GM19099 (cell line): ENCODE measurements around the gene LRATD1.

Source experiments
- POLR2A ChIP-seq: IDR thresholded peaks from 3 replicates; pipeline ENCODE4 v1.6.1; 2011; ENCODE audit warnings: low read depth; ENCODE audit not compliant: insufficient read length; ENCODE audit errors: extremely low read depth

Gene LRATD1

GRCh38 chr2:14623237-14623636 is 9.3 kb upstream of the LRATD1 start:
- no peak for TF ChIP-seq POLR2A

GRCh38 chr2:14626873-14627272 is 5.6 kb upstream of the LRATD1 start:
- no peak for TF ChIP-seq POLR2A

GRCh38 chr2:14628901-14629300 is 3.6 kb upstream of the LRATD1 start:
- TF ChIP-seq POLR2A = no peak

DNA sequence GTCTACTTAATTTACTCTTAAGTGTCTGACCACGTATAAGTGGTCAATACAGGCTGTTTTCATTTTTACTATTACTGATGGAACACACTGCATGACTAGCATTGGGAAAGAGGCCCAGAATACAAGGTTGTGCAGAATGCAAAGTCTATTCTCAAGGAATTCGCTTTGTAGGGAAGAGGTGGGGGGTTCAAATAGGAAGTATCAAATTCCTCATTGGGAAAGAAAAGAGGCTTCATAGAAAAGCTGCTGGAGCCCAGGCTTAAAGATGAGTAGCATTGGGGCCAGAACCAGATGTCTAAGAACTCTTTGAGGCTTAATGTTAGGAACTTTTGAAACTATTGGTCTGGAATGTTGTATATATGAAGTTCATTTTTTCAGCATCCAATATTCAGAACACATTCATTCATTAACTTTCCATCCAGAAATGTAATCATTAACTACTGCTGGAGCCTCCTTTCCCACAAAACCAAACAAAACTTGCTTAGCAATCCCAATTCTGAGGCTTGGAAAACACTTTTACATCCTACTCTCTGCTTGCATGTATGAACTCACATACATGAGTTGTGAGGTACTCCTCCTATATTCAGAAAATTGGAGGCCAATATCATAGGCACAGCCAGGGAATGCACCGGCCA is 994 bp upstream of the LRATD1 start:
- TF ChIP-seq POLR2A = no peak

DNA sequence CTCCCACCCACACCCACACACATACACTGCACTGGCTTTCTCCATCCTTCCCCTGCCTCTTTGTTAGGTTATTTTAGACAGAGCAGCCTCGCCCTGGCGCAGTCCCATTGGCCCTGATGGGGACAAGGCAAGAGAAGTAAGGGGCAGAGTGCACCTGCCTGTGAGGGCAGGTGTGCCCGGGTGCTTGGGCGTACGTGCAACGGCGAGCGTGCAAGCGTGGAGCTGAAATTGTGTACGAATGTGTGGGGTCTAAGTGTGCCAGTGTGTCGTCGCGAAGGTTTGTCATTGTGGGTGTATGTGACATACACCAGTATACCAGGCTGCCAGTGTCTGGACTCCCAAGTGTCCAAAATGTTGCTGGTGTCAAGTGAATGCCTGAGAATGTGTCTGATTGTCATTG is 544 bp downstream of the LRATD1 start:
- no peak for TF ChIP-seq POLR2A

DNA sequence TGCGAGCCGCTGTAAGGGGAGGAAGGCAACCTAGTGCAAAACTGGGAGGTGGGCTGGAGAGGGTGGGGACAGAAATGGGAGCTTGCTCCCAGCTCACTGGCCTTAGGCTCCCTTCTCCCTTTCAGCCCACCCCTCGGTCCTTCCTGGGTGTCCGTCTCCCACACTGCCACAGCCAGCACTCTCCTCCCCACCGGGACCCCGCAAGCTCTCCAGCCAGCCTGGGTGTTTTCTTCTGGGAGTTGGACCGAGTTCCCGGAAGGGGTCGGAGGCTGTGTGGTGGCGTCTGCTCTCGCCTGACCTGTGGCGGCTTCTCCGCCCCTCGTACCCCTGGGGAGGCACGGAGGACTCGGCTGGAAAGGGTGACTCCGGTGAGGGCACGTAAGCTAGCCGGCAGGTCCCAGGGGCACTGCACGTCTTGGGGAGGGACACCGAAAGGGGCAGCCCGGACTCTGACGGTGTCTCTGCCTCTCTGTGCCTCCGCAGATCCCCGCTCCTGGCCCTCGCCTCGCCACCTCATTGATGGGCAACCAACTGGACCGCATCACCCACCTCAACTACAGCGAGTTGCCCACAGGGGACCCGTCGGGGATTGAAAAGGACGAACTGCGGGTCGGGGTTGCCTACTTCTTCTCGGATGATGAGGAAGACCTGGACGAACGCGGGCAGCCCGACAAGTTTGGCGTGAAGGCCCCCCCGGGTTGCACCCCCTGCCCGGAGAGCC is 1.1 kb downstream of the LRATD1 start:
- no peak for TF ChIP-seq POLR2A

DNA sequence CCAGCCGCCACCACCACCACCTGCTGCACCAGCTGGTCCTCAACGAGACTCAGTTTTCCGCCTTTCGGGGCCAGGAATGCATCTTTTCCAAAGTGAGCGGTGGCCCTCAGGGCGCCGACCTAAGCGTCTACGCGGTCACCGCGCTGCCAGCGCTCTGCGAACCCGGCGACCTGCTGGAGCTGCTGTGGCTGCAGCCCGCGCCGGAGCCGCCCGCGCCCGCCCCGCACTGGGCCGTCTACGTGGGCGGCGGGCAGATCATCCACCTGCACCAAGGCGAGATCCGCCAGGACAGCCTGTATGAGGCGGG is 1.6 kb downstream of the LRATD1 start:
- TF ChIP-seq POLR2A = no peak

DNA sequence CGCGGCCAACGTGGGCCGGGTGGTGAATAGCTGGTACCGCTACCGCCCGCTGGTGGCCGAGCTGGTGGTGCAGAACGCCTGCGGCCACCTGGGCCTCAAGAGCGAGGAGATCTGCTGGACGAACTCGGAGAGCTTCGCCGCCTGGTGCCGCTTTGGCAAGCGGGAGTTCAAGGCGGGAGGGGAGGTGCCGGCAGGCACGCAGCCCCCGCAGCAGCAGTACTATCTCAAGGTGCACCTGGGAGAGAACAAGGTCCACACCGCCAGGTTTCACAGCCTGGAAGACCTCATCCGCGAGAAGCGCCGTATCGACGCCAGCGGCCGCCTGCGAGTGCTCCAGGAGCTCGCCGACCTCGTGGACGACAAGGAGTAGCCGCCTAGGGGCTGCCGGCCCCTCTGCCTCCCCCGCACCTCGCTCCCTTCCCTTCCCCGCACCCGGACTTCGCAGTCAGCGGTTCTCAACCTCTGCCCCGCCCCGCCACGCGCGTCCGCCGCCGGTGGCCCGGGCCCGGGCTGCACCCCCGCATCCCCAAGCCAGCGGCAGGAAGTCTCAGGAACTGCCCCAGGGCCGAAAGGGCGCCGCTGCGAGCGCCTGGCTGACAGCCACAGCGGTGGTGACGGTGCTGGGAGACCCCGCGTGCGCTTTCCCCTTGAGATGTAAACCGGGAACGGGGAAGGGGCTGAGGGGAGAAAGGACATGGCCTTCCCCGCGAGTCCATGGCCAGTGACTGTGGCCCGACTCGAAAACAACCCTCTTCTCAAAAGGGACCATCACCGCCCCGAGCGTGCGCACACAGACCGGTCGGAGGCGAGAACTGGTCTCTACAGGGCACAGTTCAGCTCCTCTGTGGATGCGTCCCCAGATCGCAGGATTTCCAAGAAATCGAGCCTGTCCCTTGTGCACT is 2.2 kb downstream of the LRATD1 start:
- no peak for TF ChIP-seq POLR2A

- TF ChIP-seq POLR2A = no peak
These were observed 2.9 kb downstream of the LRATD1 start for GRCh38 chr2:14635391-14635871.

DNA sequence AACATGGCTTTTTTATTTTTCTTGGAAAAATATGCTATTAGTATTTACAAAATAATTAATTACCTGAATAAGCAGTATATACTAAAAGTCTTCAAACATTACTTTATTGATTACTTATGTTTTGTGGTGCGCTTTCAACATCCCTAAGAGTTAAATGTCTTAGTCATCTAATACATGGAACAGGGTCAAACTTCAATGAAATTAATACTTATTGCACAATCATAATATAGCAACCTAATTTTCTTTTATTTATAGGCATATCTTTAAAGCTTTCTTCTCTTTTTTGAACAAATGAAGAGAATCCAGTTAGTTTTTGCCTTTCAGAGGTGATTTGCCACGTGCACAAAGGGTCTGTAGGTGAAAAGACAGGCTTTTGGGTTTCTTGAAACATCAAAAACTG is 6.0 kb downstream of the LRATD1 start:
- TF ChIP-seq POLR2A = no peak

DNA sequence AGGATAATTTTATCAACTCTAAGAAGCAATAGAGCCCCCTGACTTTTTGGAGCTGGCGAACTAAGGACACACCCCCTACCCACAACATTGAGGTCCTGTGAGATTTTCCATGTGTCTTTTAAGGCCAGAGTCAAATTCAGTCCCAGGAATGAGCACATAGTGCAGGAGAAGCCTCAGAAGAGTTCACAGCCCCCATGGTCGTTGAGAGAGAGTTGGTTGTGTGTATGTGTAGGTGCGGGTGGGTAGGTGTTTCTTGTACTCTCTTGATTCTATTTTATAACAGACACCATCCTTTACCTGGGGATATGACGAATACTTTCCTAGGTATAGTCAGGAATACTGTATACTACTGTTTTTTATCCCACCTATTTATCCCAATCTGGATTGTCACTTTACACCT is 8.6 kb downstream of the LRATD1 start:
- no peak for TF ChIP-seq POLR2A

DNA sequence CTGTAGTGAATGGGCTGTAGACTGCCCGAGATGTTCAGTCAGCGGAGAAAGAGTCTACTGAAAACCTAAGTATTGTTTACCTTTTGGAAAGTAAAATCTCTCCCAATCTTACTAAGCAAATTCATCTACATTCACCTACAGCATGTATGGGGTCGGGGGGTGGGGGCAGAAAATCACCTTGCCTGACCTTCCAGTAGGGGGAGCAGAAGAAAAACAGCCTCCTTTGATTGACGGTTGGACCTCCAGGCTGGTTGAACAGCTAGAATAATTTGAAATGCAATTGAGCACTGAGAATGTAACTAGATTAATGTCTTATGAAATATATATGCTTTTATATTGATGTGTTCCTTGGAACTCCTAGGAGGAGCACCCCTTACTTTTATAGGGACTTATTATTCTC is 10.0 kb downstream of the LRATD1 start:
- TF ChIP-seq POLR2A = no peak

GRCh38 chr2:14647714-14648113 is 15.2 kb downstream of the LRATD1 start:
- TF ChIP-seq POLR2A = no peak

DNA sequence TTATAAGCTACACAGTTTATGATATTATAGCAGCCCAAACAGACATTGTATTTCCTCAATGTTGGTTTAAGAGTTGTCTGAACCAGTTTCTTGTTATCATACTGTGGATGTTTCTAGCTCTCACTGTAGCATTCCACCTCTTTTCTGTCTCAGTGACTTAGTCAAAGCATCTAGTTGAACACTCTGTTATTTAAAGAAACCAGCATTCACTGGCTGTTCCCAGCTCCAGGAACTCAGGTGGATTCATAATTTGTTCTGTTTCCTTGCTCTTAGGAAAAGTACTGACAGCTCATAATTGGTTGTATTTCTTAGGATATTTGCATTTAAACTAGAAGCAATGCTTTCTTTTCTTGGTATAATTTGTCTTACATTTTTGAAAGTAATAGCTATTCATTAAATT is 17.5 kb downstream of the LRATD1 start:
- no peak for TF ChIP-seq POLR2A

DNA sequence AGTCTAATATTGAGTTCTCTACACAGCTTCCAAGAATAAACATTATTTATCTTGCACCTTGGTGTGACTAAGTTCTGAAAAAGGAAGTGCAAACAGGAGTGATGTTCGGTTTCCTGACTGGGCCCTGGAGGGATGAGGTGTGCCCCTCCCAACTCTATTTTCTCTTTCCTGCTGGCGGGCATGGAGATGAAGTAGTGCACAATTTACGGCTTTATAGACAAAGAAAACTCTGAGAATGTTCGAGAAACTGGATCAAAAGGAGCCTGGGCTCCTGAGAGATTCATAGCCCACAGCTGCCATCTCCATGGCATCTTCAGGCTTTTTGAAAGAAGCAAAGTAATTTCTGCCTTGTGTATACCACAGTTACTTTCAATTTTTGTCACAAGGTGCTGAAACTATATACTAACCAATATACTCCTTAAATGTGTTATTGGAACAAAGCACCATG is 22.3 kb downstream of the LRATD1 start:
- TF ChIP-seq POLR2A = no peak

DNA sequence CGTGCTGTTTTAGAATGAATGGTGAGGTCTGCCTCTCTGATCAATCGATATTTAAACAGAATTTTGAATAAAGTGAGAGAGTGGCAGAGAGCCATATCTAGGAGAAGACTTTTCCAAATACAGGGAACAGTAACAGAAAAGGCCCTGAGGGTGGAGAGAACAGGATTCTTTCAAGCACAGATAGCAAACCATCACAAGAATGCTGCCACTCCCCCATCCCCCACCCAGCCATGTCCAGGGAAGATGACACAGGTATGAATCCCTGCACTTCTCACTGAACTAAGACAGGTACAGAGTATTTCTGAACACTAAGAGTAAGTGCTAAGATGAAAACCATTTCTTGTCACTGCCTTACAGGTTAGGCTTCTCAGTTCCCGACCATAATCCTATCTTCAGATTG is 23.6 kb downstream of the LRATD1 start:
- no peak for TF ChIP-seq POLR2A
